ENCODE results near the gene KCNQ5. TPM values are rescaled to one million over a fixed set of nuclear protein-coding genes. Genes with fewer than 3 reads are reported as not detected.

Gene KCNQ5
- total RNA-seq, 2 experiments from 2014 or later: 2.1 to 2.5 TPM

GRCh38 chr6:72588155-72588554 is 33.7 kb upstream of the KCNQ5 start:
- Mint-ChIP-seq H3K27me3 (no peaks in the 10 kb centered on the region), H3K4me1 (ENCODE audit: low read depth) (no peaks in the 10 kb centered on the region), H3K27ac (no peak overlapping the region), H3K36me3 (ENCODE audit: low read depth) (no peaks in the 10 kb centered on the region), H3K9me3 (no peaks in the 10 kb centered on the region), H3K4me3 (no peak overlapping the region)
- CTCF ChIA-PET: no interaction called here
- POLR2A ChIA-PET: interaction anchor here (0.8 kb wide), 1 partner anchor 1436 kb away, joined by 3 read pairs; no protein-coding TSS in a partner anchor
- H3K27me3 ChIP-seq (ENCODE audit: control insufficient read depth in 1 of 2, insufficient read depth in 2 of 2, low read length in 2 of 2): no peaks in the 10 kb centered on the region
- no peak overlapping the region for H3K27ac ChIP-seq (ENCODE audit: low read depth in 1 of 2, low read length in 2 of 2)
- H3K36me3 ChIP-seq (ENCODE audit: insufficient read depth, low read length): no peaks in the 10 kb centered on the region
- H3K9me3 ChIP-seq (ENCODE audit: control insufficient read depth in 1 of 2, insufficient read depth in 1 of 2, low read length in 2 of 2): no peaks in the 10 kb centered on the region
- no peaks in the 10 kb centered on the region for H3K4me1 ChIP-seq (ENCODE audit: insufficient read depth, low read length)
- TF ChIP-seq CTCF (IDR thresholded peaks at IDR 0.05): no peak
- intact Hi-C loops (cut with DNase I, micrococcal nuclease): no loop called here
- DNase-seq (no peak), ATAC-seq (ENCODE audit: poor library complexity) (no peak)
- H3K4me3 ChIP-seq (ENCODE audit: low read length): no peak overlapping the region

GRCh38 chr6:72589096-72589495 is 32.8 kb upstream of the KCNQ5 start:
- no peak overlapping the region for H3K4me3 Mint-ChIP-seq
- H3K36me3 ChIP-seq (ENCODE audit: insufficient read depth, low read length): no peaks in the 10 kb centered on the region
- intact Hi-C loops (cut with DNase I, micrococcal nuclease): no loop called here
- H3K9me3 Mint-ChIP-seq: no peaks in the 10 kb centered on the region
- H3K27me3 Mint-ChIP-seq: no peaks in the 10 kb centered on the region
- CTCF ChIA-PET: interaction anchor here (1.0 kb wide), 1 partner anchor 45 kb away, joined by 3 read pairs; no protein-coding TSS in a partner anchor
- no peaks in the 10 kb centered on the region for H3K4me1 Mint-ChIP-seq (ENCODE audit: low read depth)
- H3K36me3 Mint-ChIP-seq (ENCODE audit: low read depth): no peaks in the 10 kb centered on the region
- H3K27me3 ChIP-seq (ENCODE audit: control insufficient read depth in 1 of 2, insufficient read depth in 2 of 2, low read length in 2 of 2): no peaks in the 10 kb centered on the region
- H3K4me3 ChIP-seq (ENCODE audit: low read length): no peak overlapping the region
- ATAC-seq (ENCODE audit: poor library complexity) (no peak), DNase-seq (no peak)
- no peak overlapping the region for H3K27ac ChIP-seq (ENCODE audit: low read depth in 1 of 2, low read length in 2 of 2)
- TF ChIP-seq CTCF (IDR thresholded peaks at IDR 0.05): no peak
- POLR2A ChIA-PET: no interaction called here
- H3K9me3 ChIP-seq (ENCODE audit: control insufficient read depth in 1 of 2, insufficient read depth in 1 of 2, low read length in 2 of 2): no peaks in the 10 kb centered on the region
- H3K4me1 ChIP-seq (ENCODE audit: insufficient read depth, low read length): no peaks in the 10 kb centered on the region
- no peak overlapping the region for H3K27ac Mint-ChIP-seq

- Histone ChIP-seq H3K4me1 (ENCODE audit: insufficient read depth, low read length) (no peaks in the 10 kb centered on the region), H3K9me3 (ENCODE audit: control insufficient read depth in 1 of 2, insufficient read depth in 1 of 2, low read length in 2 of 2) (no peaks in the 10 kb centered on the region), H3K27me3 (ENCODE audit: control insufficient read depth in 1 of 2, insufficient read depth in 2 of 2, low read length in 2 of 2) (peaks cover 0 to 3% of the 10 kb centered on the region in 2 experiments), H3K36me3 (ENCODE audit: insufficient read depth, low read length) (no peaks in the 10 kb centered on the region), H3K4me3 (ENCODE audit: low read length) (no peak overlapping the region), H3K27ac (ENCODE audit: low read depth in 1 of 2, low read length in 2 of 2) (no peak overlapping the region)
- DNase-seq (no peak), ATAC-seq (ENCODE audit: poor library complexity) (no peak)
- CTCF ChIA-PET: no interaction called here
- intact Hi-C loops (cut with DNase I, micrococcal nuclease): no loop called here
- Mint-ChIP-seq H3K27ac (no peak overlapping the region), H3K9me3 (peaks cover 2% of the 10 kb centered on the region), H3K4me1 (ENCODE audit: low read depth) (no peaks in the 10 kb centered on the region), H3K27me3 (peaks cover 7% of the 10 kb centered on the region), H3K36me3 (ENCODE audit: low read depth) (no peaks in the 10 kb centered on the region), H3K4me3 (no peak overlapping the region)
- no peak for TF ChIP-seq CTCF (IDR thresholded peaks at IDR 0.05)
- POLR2A ChIA-PET: no interaction called here
Observed at GRCh38 chr6:72595812-72596211, 26.1 kb upstream of the KCNQ5 start.

All from CD4-positive, alpha-beta T cell (primary cell).